HEK293 (cell line): ENCODE data around the gene RELCH.
A peak's percentile ranks its signal among the peaks of the same experiment; 100 is the strongest.

ENCODE experiments used
- GLI4 ChIP-seq: fragments of 450-650 bp; formaldehyde crosslinking; IDR thresholded peaks from 2 replicates; pipeline ENCODE4 v1.5.1; 2016; ENCODE audit warnings: missing biosample characterization, missing genetic modification characterization
- PBX3 ChIP-seq: sonication (generic); formaldehyde crosslinking; IDR thresholded peaks from 2 replicates; pipeline ENCODE4 v1.8.1; 2022; ENCODE audit warnings: mild to moderate bottlenecking, moderate library complexity, missing genetic modification reagents
- SP3 ChIP-seq: fragments of 450-650 bp; formaldehyde crosslinking; IDR thresholded peaks from 2 replicates; pipeline ENCODE4 v1.5.1; 2016; ENCODE audit warnings: missing biosample characterization, missing genetic modification characterization
- WT1 ChIP-seq: fragments of 450-650 bp; formaldehyde crosslinking; IDR thresholded peaks from 2 replicates; pipeline ENCODE4 v1.5.1; 2016; ENCODE audit warnings: missing biosample characterization, missing genetic modification characterization
- YY1 ChIP-seq: fragments of 450-650 bp; formaldehyde crosslinking; IDR thresholded peaks from 2 replicates; pipeline ENCODE4 v1.5.1; 2018; ENCODE audit warnings: missing biosample characterization, missing genetic modification characterization
- ZBTB26 ChIP-seq: fragments of 450-650 bp; formaldehyde crosslinking; optimal IDR thresholded peaks from 2 replicates; pipeline ENCODE3; 2016; ENCODE audit warnings: missing biosample characterization, mild to moderate bottlenecking, missing genetic modification characterization
- ZFHX2 ChIP-seq: fragments of 450-650 bp; formaldehyde crosslinking; conservative IDR thresholded peaks from 2 replicates; pipeline ENCODE4 v1.5.1; 2016; ENCODE audit warnings: missing biosample characterization, missing genetic modification characterization
- ZFP69B ChIP-seq: fragments of 450-650 bp; formaldehyde crosslinking; IDR thresholded peaks from 2 replicates; pipeline ENCODE4 v1.5.1; 2016; ENCODE audit warnings: missing biosample characterization, missing genetic modification characterization
- ZNF138 ChIP-seq: fragments of 450-650 bp; formaldehyde crosslinking; IDR thresholded peaks from 2 replicates; pipeline ENCODE4 v1.5.1; 2016; ENCODE audit warnings: missing biosample characterization, missing genetic modification characterization, borderline replicate concordance
- ZNF146 ChIP-seq: fragments of 450-650 bp; formaldehyde crosslinking; IDR thresholded peaks from 2 replicates; pipeline ENCODE4 v1.5.1; 2016; ENCODE audit warnings: missing biosample characterization, missing genetic modification characterization
- ZNF18 ChIP-seq: fragments of 450-650 bp; formaldehyde crosslinking; IDR thresholded peaks from 2 replicates; pipeline ENCODE4 v1.5.1; 2016; ENCODE audit warnings: missing biosample characterization, missing genetic modification characterization
- ZNF23 ChIP-seq: fragments of 450-650 bp; formaldehyde crosslinking; IDR thresholded peaks from 2 replicates; pipeline ENCODE4 v1.5.1; 2016; ENCODE audit warnings: missing biosample characterization, missing genetic modification characterization, borderline replicate concordance
- ZNF280D ChIP-seq: fragments of 450-650 bp; formaldehyde crosslinking; IDR thresholded peaks from 2 replicates; pipeline ENCODE4 v1.5.1; 2016; ENCODE audit warnings: missing biosample characterization, missing genetic modification characterization
- ZNF391 ChIP-seq: fragments of 450-650 bp; formaldehyde crosslinking; IDR thresholded peaks from 2 replicates; pipeline ENCODE4 v1.5.1; 2016; ENCODE audit warnings: low read depth, missing biosample characterization, missing genetic modification characterization, borderline replicate concordance
- ZNF416 ChIP-seq: fragments of 450-650 bp; formaldehyde crosslinking; IDR thresholded peaks from 2 replicates; pipeline ENCODE4 v1.5.1; 2016; ENCODE audit warnings: missing biosample characterization, missing genetic modification characterization
- ZNF423 ChIP-seq: fragments of 450-650 bp; formaldehyde crosslinking; IDR thresholded peaks from 2 replicates; pipeline ENCODE4 v1.5.1; 2016; ENCODE audit warnings: missing biosample characterization, missing genetic modification characterization
- ZNF48 ChIP-seq: fragments of 450-650 bp; formaldehyde crosslinking; IDR thresholded peaks from 2 replicates; pipeline ENCODE4 v1.5.1; 2016; ENCODE audit warnings: missing biosample characterization, missing genetic modification characterization
- ZNF501 ChIP-seq: fragments of 450-650 bp; formaldehyde crosslinking; IDR thresholded peaks from 2 replicates; pipeline ENCODE4 v1.5.1; 2016; ENCODE audit warnings: missing biosample characterization, missing genetic modification characterization
- ZNF548 ChIP-seq: fragments of 450-650 bp; formaldehyde crosslinking; IDR thresholded peaks from 2 replicates; pipeline ENCODE4 v1.5.1; 2016; ENCODE audit warnings: missing biosample characterization, missing genetic modification characterization
- ZNF600 ChIP-seq: fragments of 450-650 bp; formaldehyde crosslinking; IDR thresholded peaks from 2 replicates; pipeline ENCODE4 v1.5.1; 2016; ENCODE audit warnings: missing biosample characterization, missing genetic modification characterization
- ZNF624 ChIP-seq: fragments of 450-650 bp; formaldehyde crosslinking; IDR thresholded peaks from 2 replicates; pipeline ENCODE4 v1.5.1; 2017; ENCODE audit warnings: missing biosample characterization, missing genetic modification characterization
- ZNF670 ChIP-seq: fragments of 450-650 bp; formaldehyde crosslinking; IDR thresholded peaks from 2 replicates; pipeline ENCODE4 v1.5.1; 2016; ENCODE audit warnings: missing biosample characterization, missing genetic modification characterization, low read depth
- ZNF76 ChIP-seq: fragments of 450-650 bp; formaldehyde crosslinking; IDR thresholded peaks from 2 replicates; pipeline ENCODE4; 2016; ENCODE audit warnings: low read depth, missing biosample characterization, missing genetic modification characterization, borderline replicate concordance
- ZNF843 ChIP-seq: fragments of 450-650 bp; formaldehyde crosslinking; IDR thresholded peaks from 2 replicates; pipeline ENCODE4 v1.5.1; 2016; ENCODE audit warnings: missing biosample characterization, missing genetic modification characterization
- ZSCAN4 ChIP-seq: fragments of 450-650 bp; formaldehyde crosslinking; IDR thresholded peaks from 2 replicates; pipeline ENCODE4 v1.5.1; 2017; ENCODE audit warnings: missing biosample characterization, missing genetic modification characterization
- ZXDB ChIP-seq: fragments of 450-650 bp; formaldehyde crosslinking; IDR thresholded peaks from 2 replicates; pipeline ENCODE4 v1.5.1; 2016; ENCODE audit warnings: missing biosample characterization, missing genetic modification characterization
- TF ChIP-seq, protein P1 (sequence below): fragments of 450-650 bp; formaldehyde crosslinking; IDR thresholded peaks from 2 replicates; pipeline ENCODE4 v1.5.1; 2017; ENCODE audit warnings: missing biosample characterization, missing genetic modification characterization

The RELCH gene

GRCh38 chr18:62186774-62187542 lies at the start of gene RELCH, which contains the start of gene PIGN (continued):
- peak; percentile 98 for TF ChIP-seq ZNF600 (tag by site-specific recombination)
- TF ChIP-seq GLI4 (tag by site-specific recombination) = no peak
- peak; percentile 34 for TF ChIP-seq ZNF391 (tag by site-specific recombination)
- no peak for TF ChIP-seq ZNF416 (tag by site-specific recombination)
- peak; percentile 63 for TF ChIP-seq ZXDB (tag by site-specific recombination)
- peak; percentile 91 for TF ChIP-seq YY1 (tag by site-specific recombination)
- peak; percentile 55; the same call in 1 of the 2 replicates for TF ChIP-seq ZNF280D (tag by site-specific recombination)
- peak; percentile 71 for TF ChIP-seq ZBTB26 (tag by site-specific recombination)
- no peak for TF ChIP-seq ZNF624 (tag by site-specific recombination)
- peak; percentile 57 for TF ChIP-seq ZNF501 (tag by site-specific recombination)
- peak; percentile 25; the same call in 1 of the 2 replicates for TF ChIP-seq ZNF76 (tag by site-specific recombination)
- TF ChIP-seq ZFP69B (tag by site-specific recombination) = 0 out of 2 replicates have a peak, but pooled peaks have one; percentile 18
- TF ChIP-seq ZNF48 (tag by site-specific recombination) = no peak
- no peak for TF ChIP-seq PBX3
- TF ChIP-seq ZNF423 = 0 out of 2 replicates have a peak, but pooled peaks have one; percentile 25
- no peak for TF ChIP-seq ZSCAN4 (tag by site-specific recombination)
- TF ChIP-seq ZNF23 (tag by site-specific recombination) = no peak
- TF ChIP-seq, protein P1, sequence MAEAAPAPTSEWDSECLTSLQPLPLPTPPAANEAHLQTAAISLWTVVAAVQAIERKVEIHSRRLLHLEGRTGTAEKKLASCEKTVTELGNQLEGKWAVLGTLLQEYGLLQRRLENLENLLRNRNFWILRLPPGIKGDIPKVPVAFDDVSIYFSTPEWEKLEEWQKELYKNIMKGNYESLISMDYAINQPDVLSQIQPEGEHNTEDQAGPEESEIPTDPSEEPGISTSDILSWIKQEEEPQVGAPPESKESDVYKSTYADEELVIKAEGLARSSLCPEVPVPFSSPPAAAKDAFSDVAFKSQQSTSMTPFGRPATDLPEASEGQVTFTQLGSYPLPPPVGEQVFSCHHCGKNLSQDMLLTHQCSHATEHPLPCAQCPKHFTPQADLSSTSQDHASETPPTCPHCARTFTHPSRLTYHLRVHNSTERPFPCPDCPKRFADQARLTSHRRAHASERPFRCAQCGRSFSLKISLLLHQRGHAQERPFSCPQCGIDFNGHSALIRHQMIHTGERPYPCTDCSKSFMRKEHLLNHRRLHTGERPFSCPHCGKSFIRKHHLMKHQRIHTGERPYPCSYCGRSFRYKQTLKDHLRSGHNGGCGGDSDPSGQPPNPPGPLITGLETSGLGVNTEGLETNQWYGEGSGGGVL (tag by site-specific recombination) = peak; percentile 38
- no peak for TF ChIP-seq WT1 (tag by site-specific recombination)
- peak; percentile 47; the same call in 1 of the 2 replicates for TF ChIP-seq ZNF843
- TF ChIP-seq ZFHX2 = peak; percentile 63
- TF ChIP-seq SP3 (tag by site-specific recombination) = peak; percentile 99
- no peak for TF ChIP-seq ZNF138 (tag by site-specific recombination)
- TF ChIP-seq ZNF670 (tag by site-specific recombination) = no peak
- TF ChIP-seq ZNF548 (tag by site-specific recombination) = no peak
- no peak for TF ChIP-seq ZNF18
- no peak for TF ChIP-seq ZNF146 (tag by site-specific recombination)
